Astrocyte (in vitro differentiated cells and primary cell): ENCODE measurements around the gene FAM78B. TPM values are rescaled to one million over a fixed set of nuclear protein-coding genes. Genes with fewer than 3 reads are reported as not detected.

Experiments
- DNase-seq: peaks from one replicate; pipeline ENCODE4 v3.0.0-alpha.2; 2010; ENCODE audit warnings: low read depth
- FAIRE-seq: peaks from 2 replicates; lab custom pipeline; 2011; peaks lifted over from hg19 to GRCh38; lab: Jason Lieb, UNC
- H2AFZ ChIP-seq: 2 replicates; pipeline ENCODE4 v1.6.0; 2012; ENCODE audit warnings: low read depth, low read length, inconsistent platforms
- H3K27ac ChIP-seq: 2 replicates; pipeline ENCODE4 v1.5.1; 2011; ENCODE audit warnings: low read depth, low read length, inconsistent platforms
- H3K27me3 ChIP-seq: 2 replicates; pipeline ENCODE4 v1.6.0; 2011; ENCODE audit warnings: low read length, inconsistent platforms; ENCODE audit not compliant: insufficient read depth
- H3K36me3 ChIP-seq: 2 replicates; pipeline ENCODE4 v1.5.1; 2011; ENCODE audit warnings: low read length, inconsistent platforms; ENCODE audit not compliant: insufficient read depth
- H3K4me1 ChIP-seq: 2 replicates; pipeline ENCODE4 v1.5.1; 2011; ENCODE audit warnings: low read length, inconsistent platforms; ENCODE audit not compliant: insufficient read depth
- H3K4me2 ChIP-seq: 2 replicates; pipeline ENCODE4 v1.6.0; 2012; ENCODE audit warnings: low read length, inconsistent platforms
- H3K4me3 ChIP-seq: 2 replicates; pipeline ENCODE4 v1.5.1; 2011; ENCODE audit warnings: low read depth, mild to moderate bottlenecking, low read length, inconsistent platforms; ENCODE audit not compliant: insufficient read depth
- H3K79me2 ChIP-seq: 2 replicates; pipeline ENCODE4 v1.6.0; 2012; ENCODE audit warnings: mild to moderate bottlenecking, low read length, inconsistent platforms; ENCODE audit not compliant: insufficient read depth
- H3K9ac ChIP-seq: 2 replicates; pipeline ENCODE4 v1.6.0; 2012; ENCODE audit warnings: mild to moderate bottlenecking, low read length, inconsistent platforms
- H3K9me3 ChIP-seq: 2 replicates; pipeline ENCODE4 v1.5.1; 2012; ENCODE audit warnings: low read depth, mild to moderate bottlenecking, low read length, inconsistent platforms; ENCODE audit not compliant: insufficient read depth
- H4K20me1 ChIP-seq: 2 replicates; pipeline ENCODE4 v1.6.0; 2012; ENCODE audit warnings: low read length, inconsistent platforms; ENCODE audit not compliant: insufficient read depth
- H3K27ac Mint-ChIP-seq: one replicate; pipeline ENCODE4 v1.8.0; 2021; ENCODE audit warnings: mild to moderate bottlenecking, mixed read lengths; ENCODE audit not compliant: unreplicated experiment
- H3K27me3 Mint-ChIP-seq: one replicate; pipeline ENCODE4 v1.8.0; 2021; ENCODE audit warnings: low read depth, mixed read lengths; ENCODE audit not compliant: unreplicated experiment
- H3K36me3 Mint-ChIP-seq: one replicate; pipeline ENCODE4 v1.8.0; 2021; ENCODE audit warnings: low read depth, mixed read lengths; ENCODE audit not compliant: unreplicated experiment
- H3K4me1 Mint-ChIP-seq: one replicate; pipeline ENCODE4 v1.8.0; 2021; ENCODE audit warnings: low read depth, mixed read lengths; ENCODE audit not compliant: unreplicated experiment
- H3K4me3 Mint-ChIP-seq: one replicate; pipeline ENCODE4 v1.8.0; 2021; ENCODE audit warnings: mild to moderate bottlenecking, moderate library complexity, mixed read lengths; ENCODE audit not compliant: unreplicated experiment
- H3K9me3 Mint-ChIP-seq: one replicate; pipeline ENCODE4 v1.8.0; 2021; ENCODE audit warnings: mild to moderate bottlenecking, mixed read lengths; ENCODE audit not compliant: unreplicated experiment
- CTCF ChIP-seq: IDR thresholded peaks from 2 replicates; pipeline ENCODE4 v1.5.1; 2011; ENCODE audit warnings: low read depth, mild to moderate bottlenecking, inconsistent platforms, low read length, moderate library complexity; ENCODE audit not compliant: insufficient read depth
- EZH2 ChIP-seq: IDR thresholded peaks from 2 replicates; pipeline ENCODE4 v1.6.1; 2012; ENCODE audit warnings: mild to moderate bottlenecking, low read length, inconsistent platforms; ENCODE audit not compliant: insufficient read depth
- total RNA-seq: library from RNA; stranded (reverse); gene quantifications from 2 replicates; pipeline ENCODE4 v1.2.1, GENCODE V29; 2021

Gene FAM78B
- total RNA-seq, 1 donor from 2014 or later, result 0.20 TPM

GRCh38 chr1:166039436-166040201 lies 127.2 kb downstream of the FAM78B start:
- Mint-ChIP-seq H3K27ac (no peak overlapping the region), H3K36me3 (no peaks in the 10 kb centered on the region), H3K9me3 (peaks cover 2% of the 10 kb centered on the region), H3K4me1 (no peaks in the 10 kb centered on the region), H3K27me3 (peaks cover 22% of the 10 kb centered on the region), H3K4me3 (no peak overlapping the region)
- Histone ChIP-seq H3K36me3 (no peaks in the 10 kb centered on the region), H3K4me1 (no peaks in the 10 kb centered on the region), H2AFZ (no peak overlapping the region), H4K20me1 (no peaks in the 10 kb centered on the region), H3K4me2 (no peak overlapping the region), H3K27ac (no peak overlapping the region), H3K4me3 (no peak overlapping the region), H3K79me2 (no peaks in the 10 kb centered on the region), H3K9me3 (no peaks in the 10 kb centered on the region), H3K27me3 (no peaks in the 10 kb centered on the region), H3K9ac (no peak overlapping the region)
- TF ChIP-seq EZH2 (no peak), CTCF (no peak)
- DNase-seq (no peak), FAIRE-seq (no peak)

GRCh38 chr1:166036092-166036491 lies 130.7 kb downstream of the FAM78B start:
- peaks cover 5% of the 10 kb centered on the region for H3K9me3 Mint-ChIP-seq
- no peak overlapping the region for H3K4me3 Mint-ChIP-seq
- no peaks in the 10 kb centered on the region for H3K36me3 ChIP-seq
- H3K4me1 Mint-ChIP-seq, result no peaks in the 10 kb centered on the region
- no peaks in the 10 kb centered on the region for H3K4me1 ChIP-seq
- H3K4me3 ChIP-seq, result no peak overlapping the region
- no peak for TF ChIP-seq EZH2
- TF ChIP-seq CTCF, result no peak
- H3K27ac Mint-ChIP-seq, result no peak overlapping the region
- no peaks in the 10 kb centered on the region for H3K36me3 Mint-ChIP-seq
- H3K9me3 ChIP-seq, result no peaks in the 10 kb centered on the region
- no peaks in the 10 kb centered on the region for H3K27me3 ChIP-seq
- DNase-seq (no peak), FAIRE-seq (no peak)
- H4K20me1 ChIP-seq, result no peaks in the 10 kb centered on the region
- H3K27ac ChIP-seq, result no peak overlapping the region
- H3K27me3 Mint-ChIP-seq, result peaks cover 15% of the 10 kb centered on the region
- H3K4me2 ChIP-seq, result no peak overlapping the region
- H3K79me2 ChIP-seq, result no peaks in the 10 kb centered on the region
- H3K9ac ChIP-seq, result no peak overlapping the region
- H2AFZ ChIP-seq, result no peak overlapping the region
